ENCODE measurements around the gene TMEM31.

The TMEM31 gene

GRCh38 chrX:103710609-103711008 is at the start of gene TMEM31:
TSS of gene TMEM31 (plus strand) at chrX:103710909. CDS start at chrX:103712259, 1,350 bp downstream.
- DNase-seq = no peak

DNA sequence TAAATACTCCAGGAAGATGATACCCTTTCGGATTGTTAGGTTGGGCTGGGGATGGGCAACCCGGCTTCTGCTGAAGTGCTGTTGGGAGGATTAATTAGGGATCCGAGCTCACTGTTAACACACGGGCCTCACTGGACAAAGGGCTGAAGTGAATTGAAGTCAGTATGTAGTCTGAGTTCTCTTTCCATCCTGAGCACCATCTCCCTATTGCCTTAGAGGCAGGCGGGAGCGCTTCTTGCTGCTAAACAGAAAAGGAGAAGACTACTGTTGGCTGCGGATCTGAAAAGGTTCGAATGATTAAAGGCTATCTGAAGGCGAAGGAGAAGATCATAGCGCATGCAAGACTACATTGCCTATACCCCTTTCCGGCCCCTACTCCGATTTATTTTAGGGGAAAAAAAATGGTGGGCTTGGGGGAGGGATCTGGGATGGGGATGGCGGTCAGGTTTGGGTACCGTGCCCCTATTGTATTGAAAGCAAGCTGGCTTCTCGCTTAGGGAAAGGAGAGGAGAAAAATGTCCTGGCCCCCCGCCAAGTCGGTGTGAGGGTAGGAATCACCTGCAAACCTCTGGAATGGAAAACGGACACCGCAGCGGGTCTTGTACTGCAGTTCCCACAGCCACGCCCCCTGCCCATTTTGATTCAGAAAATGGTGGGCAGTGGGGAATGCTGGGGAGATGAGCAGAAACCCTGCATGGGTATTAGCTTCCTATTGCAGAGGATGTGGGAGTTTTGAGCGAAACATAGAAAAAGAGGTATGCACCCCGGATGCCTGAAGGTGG is 46.5 kb upstream of the TMEM31 start:
- peak in 4 of 51 donors; percentile 0 to 3 (median 0) for DNase-seq

DNA sequence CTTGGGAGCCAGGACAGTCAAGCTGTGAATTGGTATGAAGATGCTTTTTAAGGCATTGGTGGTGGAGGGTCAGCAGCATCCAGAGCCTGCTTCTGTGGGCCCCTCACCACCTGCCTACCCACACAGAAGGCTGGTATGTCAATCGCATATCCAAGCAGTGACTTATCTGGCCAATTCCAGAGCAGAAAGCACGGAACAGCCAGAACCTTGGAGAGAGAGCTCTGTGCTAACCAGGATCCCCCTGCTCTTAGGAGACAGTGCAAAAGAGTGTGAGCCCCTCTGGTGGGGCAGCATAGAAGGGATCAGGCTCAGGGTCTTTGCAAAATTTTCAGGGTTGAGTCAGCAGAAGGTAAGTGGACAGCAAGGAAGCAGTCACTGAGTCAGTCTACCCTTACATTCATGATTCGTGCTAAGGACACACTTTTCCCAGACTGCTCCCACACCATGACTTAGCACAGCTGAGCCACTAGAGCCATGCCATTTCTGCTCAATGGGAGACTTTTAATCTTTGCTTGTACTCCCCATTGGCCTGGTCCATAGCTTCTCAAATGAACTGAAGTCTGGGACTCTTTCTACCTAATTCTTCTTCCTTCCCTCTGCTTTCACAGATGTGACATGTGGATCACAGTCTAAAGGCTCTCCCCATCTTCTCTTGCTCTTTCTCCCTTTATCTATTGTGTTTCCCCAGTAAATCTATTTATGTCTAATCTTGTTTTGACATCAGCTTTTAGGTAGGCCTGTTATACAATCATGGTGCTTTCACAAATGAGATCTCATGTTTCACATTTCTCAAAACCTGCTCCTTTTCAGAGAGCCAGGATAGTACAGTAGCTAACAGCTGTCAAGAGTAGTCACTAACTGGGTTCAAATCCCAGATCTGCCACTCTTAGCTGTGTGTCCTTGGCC is 44.3 kb upstream of the TMEM31 start:
- no peak for DNase-seq

DNA sequence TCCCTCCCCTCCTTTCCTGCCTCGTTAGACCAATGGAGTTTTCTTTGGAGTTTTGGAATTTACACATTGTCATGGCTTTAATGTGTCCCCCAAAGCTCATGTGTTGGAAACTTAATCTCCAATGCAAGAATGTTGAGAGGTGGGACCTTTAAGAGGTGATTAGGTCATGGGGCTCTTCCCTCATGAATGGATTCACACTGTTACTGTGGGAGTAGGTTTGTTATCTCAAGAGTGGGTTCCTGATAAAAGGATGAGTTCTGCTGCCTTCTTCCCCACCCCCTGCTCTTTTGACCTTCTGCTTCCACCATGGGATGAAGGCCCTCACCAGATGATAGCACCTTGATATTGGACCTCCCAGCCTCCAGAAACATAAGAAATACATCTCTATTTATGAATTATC is 41.0 kb upstream of the TMEM31 start:
- DNase-seq = no peak

DNA sequence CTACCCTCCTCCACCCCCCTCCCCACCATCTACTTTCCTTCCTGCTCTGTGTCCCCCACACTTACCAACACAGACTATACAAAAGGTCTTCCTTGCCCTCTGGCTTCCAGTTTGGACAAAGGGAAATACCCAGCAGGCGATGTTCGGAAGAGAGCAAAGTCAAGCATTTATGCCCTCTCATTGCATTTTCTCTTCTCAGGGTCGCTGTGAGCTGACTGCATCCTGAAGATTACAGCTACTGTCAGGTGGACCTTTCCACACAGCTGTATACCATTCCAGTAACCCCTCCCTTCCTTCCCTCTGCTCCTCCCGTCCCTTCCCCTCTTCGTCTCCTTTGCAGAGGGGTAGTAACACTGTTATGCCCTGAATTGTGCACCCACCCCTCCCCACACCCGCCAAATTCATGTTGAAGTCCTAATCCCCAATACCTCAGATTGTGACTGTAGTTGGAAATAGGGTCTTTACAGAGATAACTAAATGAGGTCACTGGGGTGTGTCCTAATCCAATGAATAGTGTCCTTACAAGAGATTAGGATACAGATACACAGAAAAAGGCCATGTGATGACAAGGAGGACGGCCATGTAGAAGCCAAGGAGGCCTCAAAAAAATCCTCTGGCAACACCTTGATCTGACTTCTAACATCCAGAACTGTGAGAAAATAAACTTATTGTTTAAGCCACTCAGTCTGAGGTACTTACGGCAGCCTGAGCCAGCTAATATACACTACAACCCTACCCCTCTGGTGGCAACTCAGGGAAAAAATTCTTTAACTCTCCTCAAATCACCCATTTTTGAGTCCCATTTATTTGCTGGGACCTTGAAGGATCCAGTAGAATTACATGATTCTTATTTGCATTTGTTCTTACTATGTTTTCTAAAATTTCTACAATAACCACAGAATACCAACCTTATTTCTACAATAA is 35.9 kb upstream of the TMEM31 start:
- DNase-seq = no peak

- no peak for DNase-seq
These were observed 32.3 kb upstream of the TMEM31 start for GRCh38 chrX:103678199-103678993.

DNA sequence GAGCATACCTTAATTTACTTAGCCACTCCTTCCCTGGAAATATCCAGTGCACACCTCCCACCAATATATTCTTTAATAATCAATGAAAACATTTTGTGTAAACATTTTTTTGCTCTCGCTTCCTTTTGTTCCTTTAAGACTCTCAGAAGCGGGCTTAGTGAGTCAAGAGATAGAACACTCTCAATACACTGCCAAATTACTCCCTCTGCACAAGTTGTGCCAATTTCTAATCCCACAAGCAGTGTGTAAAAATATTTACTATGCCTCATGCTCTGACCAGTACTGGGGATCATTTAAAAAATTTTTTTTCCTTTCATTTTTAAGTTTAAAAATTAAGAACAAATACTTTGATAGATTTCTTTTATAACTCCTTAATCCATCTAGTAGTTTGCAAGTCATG is 29.3 kb upstream of the TMEM31 start:
- DNase-seq = no peak

DNA sequence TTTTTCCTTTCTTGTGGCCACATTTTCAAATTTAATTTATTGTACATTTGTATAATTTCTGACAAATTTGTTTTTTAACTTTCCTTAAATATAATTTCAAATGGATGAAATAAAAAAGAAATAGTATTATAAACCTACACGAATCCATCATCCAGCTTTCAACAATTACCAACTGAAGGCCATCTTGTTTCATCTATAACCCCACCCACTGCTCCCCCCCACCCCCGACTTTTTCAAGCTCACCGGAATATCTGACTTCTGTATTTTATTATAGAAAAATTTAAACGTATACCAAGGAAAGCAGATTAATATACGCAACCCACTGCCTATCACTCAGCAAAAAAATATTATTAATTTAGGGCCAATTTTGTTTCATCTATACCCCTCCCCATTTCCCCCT is 25.3 kb upstream of the TMEM31 start:
- DNase-seq = no peak

DNA sequence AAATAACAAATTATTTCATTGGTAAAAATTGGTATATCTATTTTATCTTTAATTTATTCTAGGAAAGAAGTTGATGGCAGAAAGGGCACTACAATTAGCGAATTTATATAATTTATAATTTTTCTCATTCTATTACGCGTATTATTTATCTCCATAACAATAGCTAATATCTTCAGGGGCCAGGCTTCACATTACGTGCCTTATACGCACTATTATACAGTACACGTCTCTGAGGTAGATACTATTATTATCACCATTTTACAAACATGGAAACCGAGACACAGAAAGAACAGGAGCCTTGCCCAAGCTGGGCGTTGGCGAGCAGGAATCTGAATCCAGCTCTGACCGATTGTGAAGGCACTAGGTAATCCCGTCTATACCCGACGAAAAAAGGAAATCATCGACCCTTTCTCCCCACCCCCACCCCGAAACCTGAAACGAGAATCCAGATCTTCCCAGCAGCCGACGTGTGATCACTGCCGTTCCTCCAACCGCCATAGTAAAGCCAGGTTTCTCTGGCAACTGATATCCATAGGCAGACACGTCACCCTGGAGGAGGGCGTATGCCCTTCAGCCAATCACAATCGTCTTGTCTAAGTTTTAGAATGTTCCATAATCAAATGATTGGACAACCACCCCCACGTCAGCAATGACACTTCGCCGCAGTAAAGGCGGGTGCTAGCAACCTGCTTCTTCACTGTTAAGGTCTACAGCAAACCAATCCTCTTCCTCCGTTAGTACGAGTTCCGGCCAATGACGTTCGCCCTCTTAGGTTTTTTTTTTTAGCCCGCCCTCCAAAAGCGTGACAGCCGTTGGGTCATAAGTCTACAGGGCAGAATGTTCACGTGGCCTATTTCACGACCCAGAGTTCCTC is 24.3 kb upstream of the TMEM31 start, which contains the start of gene MORF4L2:
MORF4L2 (minus strand) TSS at position 501 of the 874 bp plus-strand sequence. CDS start 9,672 bp downstream, outside the sequence.
- peak in 50 of 51 donors; percentile 13 to 94 (median 75) for DNase-seq

- peak; percentile 33 to 96 (median 73) for DNase-seq
These were observed 23.5 kb upstream of the TMEM31 start for GRCh38 chrX:103687073-103687695.

DNA sequence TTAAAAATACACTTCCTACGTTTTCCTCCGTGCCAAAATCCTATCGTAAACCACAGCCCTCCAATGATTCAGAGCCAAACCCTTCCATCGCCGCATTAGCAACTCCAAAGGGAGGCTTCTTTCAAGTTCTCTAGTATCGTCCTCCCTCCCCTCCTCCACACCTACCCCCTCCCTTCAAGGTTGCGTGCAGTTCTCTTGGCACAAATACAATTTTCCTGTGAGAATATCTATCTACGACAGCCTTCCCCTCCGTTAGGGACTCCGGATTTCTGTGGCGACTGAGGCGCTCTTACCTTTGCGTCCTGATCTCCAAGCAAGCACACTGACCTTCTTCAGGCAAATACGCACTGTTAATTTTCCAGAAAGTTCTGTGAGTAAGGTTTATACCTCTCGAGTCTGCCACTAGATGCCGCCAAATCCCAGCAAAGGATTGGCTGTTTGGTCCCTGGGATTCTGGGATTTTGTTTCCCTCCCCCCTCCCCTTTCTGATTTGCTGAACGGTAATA is 23.0 kb upstream of the TMEM31 start:
- DNase-seq = peak in 49 of 51 donors; percentile 1 to 82 (median 39)

GRCh38 chrX:103688946-103689345 is 21.8 kb upstream of the TMEM31 start:
- DNase-seq = peak in 3 of 51 donors; percentile 20 to 56 (median 27)

DNA sequence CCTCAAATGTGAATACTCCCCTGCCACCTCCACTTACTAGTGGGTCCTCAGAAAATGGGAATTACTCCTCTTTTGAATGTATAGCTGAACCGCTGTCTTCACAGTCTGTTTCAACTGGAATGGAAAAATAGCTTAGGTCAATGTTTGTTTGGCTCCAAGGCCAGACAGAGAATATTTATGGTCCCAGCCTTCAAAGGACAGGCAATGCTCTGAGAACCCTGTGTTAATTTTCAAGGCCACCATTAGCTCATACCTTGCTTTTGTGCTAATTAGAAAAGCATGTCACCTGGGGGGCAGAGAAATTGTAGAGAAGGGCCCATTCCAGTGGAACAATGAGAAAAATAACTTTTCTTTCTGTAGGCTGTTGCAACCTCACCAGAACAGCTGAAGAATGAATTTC is 19.6 kb upstream of the TMEM31 start:
- no peak for DNase-seq

- DNase-seq = no peak
These were observed 13.0 kb upstream of the TMEM31 start for GRCh38 chrX:103697687-103698086.

- no peak for DNase-seq
These were observed 11.5 kb upstream of the TMEM31 start for GRCh38 chrX:103699243-103699642.

DNA sequence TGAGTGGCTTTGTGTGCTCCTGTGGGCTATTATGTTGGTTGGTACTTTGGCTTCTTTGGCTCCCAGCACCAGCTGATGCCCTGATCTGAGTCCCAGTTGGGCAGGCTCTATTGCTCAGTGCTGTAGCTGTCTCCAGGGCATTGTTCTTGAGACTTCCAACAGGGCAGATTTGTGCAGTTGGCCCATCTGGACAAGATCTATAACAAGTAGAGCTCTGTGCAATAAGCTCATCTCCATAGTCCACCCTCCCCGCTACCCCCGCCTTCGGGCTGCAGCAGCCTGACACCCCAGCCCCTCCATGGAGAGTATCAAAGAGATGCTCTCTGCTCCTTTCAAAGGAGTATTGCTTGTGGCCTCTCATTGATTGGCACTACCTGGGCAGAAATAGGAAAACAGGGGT is 5.8 kb upstream of the TMEM31 start:
- peak in 40 of 51 donors; percentile 1 to 86 (median 38) for DNase-seq

DNA sequence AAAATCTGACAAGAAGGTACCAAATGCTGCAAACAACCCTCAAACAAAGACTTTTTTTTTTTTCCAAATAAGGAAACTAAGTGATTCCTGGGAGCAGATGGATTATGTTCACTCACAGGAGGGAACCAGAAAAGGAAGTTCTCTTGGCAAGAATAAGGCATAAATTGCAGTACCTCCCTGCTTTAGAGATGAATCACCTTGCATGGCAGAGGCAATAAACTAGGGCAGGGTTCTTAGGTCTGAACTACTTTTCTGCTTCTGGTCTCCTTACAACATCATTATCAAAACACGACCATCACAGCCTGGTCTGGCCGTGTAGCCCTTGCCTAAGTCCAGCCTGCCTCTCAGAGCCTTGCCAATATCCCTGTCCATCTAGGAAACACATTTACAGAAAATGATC is 6.3 kb downstream of the TMEM31 start:
- no peak for DNase-seq

DNA sequence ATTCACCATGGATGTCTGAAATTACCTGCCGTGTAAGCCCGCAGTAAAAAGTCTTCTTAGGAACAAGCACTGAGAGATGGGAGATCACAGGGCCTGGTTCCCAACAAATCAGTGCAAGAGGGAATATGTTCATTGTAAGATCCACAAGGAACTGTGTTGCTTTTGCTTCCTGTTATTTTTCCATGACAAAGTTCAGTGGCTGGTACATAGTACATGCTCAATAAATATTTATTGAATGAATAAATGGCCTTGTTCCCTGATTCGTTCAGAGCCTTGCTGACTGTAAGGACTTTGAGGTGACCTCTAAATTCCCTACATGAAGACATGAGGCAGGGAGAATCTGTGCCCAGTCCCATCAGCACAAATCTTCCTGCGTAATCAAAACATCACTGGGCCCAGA is 7.4 kb downstream of the TMEM31 start:
- no peak for DNase-seq

DNA sequence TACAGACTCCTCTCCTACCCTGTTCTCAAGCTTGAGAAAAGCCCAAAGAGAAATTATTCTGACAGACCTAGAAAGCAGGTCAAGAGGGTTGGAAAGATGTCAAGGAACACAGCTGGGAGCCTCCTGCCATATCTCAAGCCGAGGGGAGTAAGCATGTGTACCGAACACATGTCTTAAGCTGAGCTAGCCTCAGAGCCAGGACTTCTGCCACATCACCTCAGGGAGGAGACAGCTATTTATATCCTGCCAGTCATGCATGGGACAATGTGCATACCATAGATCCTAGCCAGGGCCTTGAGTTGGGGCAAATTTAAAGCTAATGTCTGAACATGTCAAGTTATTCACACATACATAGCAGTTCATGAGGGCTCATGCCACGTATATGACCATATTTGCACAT is 11.8 kb downstream of the TMEM31 start:
- no peak for DNase-seq
